Measurements from ENCODE around the gene CABP7. TPM values are rescaled to one million over a fixed set of nuclear protein-coding genes. Genes with fewer than 3 reads are reported as not detected.

Gene CABP7
- total RNA-seq, 1 experiment from 2014 or later = not detected

DNA sequence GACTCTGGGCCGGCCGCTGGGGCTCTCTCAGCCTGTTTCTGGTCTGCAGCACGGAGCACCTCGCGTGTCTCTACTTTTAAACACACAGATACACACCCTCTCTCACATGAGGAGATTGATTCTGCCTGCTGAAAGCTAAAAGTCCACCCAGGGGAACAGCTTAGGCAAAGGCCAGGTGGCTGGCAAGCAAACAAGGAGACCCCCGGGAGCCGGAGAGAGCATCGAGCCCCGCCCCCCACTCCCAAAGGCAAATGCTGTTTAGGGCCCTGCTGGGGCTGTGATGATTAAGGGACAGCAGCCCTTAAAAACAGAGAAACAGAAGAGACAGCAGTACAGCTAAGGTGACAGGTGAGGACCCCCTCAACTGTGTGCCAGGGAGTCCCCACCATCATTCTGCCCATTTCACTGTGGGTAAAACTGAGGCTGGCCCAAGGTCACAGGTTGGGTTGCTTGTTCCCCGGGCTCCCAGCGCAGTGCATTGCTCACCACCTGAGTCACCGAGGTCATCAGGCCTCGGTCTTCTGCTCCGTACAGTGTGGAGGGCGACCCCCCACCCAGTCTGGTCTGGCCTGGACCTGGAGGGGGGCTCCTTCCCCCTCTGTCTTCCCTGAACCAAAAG lies 6.8 kb downstream of the CABP7 start:
- TF ChIP-seq, protein P1, sequence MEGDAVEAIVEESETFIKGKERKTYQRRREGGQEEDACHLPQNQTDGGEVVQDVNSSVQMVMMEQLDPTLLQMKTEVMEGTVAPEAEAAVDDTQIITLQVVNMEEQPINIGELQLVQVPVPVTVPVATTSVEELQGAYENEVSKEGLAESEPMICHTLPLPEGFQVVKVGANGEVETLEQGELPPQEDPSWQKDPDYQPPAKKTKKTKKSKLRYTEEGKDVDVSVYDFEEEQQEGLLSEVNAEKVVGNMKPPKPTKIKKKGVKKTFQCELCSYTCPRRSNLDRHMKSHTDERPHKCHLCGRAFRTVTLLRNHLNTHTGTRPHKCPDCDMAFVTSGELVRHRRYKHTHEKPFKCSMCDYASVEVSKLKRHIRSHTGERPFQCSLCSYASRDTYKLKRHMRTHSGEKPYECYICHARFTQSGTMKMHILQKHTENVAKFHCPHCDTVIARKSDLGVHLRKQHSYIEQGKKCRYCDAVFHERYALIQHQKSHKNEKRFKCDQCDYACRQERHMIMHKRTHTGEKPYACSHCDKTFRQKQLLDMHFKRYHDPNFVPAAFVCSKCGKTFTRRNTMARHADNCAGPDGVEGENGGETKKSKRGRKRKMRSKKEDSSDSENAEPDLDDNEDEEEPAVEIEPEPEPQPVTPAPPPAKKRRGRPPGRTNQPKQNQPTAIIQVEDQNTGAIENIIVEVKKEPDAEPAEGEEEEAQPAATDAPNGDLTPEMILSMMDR (IDR thresholded peaks at IDR 0.05; ENCODE audit: unreplicated experiment) = no peak
- Mint-ChIP-seq H3K4me3 (ENCODE audit: low read depth, unreplicated experiment) (no peak overlapping the region), H3K9me3 (ENCODE audit: low read depth, unreplicated experiment) (no peaks in the 10 kb centered on the region), H3K27ac (ENCODE audit: unreplicated experiment) (no peak overlapping the region), H3K27me3 (ENCODE audit: unreplicated experiment) (peaks cover 25% of the 10 kb centered on the region), H3K36me3 (ENCODE audit: insufficient read depth, unreplicated experiment) (peaks cover 19% of the 10 kb centered on the region), H3K4me1 (ENCODE audit: low read depth, unreplicated experiment) (no peaks in the 10 kb centered on the region)
- DNase-seq = no peak
- CTCF ChIA-PET = no interaction called here
- intact Hi-C loops (cut with micrococcal nuclease; ENCODE audit: unreplicated experiment) = no loop called here
- BruUV-seq (replicated peaks) = no TSS peak

DNA sequence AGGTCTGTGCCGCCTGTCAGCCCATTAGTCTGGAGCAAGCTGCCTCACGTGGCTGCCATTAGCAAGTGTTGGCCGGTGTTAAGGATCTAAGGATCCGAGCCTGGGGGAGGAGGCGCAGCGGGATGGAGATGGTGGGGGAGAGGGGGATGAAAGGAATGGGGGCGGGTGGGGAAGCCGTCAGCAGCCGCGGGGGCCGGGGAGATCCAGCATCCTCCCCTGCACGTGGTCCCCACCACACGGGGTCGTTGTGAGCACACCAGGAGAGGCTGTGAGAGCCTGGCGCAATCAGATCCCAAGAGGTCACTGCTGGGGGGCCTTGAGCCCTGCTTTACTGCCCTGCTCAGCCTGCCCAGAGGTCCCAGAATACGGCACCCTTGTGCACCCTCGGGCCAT lies 7.3 kb downstream of the CABP7 start:
- DNase-seq = peak; percentile 65
- no peak overlapping the region for H3K27ac Mint-ChIP-seq (ENCODE audit: unreplicated experiment)
- CTCF ChIA-PET = no interaction called here
- no peaks in the 10 kb centered on the region for H3K9me3 Mint-ChIP-seq (ENCODE audit: low read depth, unreplicated experiment)
- no peaks in the 10 kb centered on the region for H3K4me1 Mint-ChIP-seq (ENCODE audit: low read depth, unreplicated experiment)
- TF ChIP-seq, protein P1 (IDR thresholded peaks at IDR 0.05; ENCODE audit: unreplicated experiment) = peak; percentile 37
- peaks cover 17% of the 10 kb centered on the region for H3K36me3 Mint-ChIP-seq (ENCODE audit: insufficient read depth, unreplicated experiment)
- no peak overlapping the region for H3K4me3 Mint-ChIP-seq (ENCODE audit: low read depth, unreplicated experiment)
- intact Hi-C loops (cut with micrococcal nuclease; ENCODE audit: unreplicated experiment) = no loop called here
- H3K27me3 Mint-ChIP-seq (ENCODE audit: unreplicated experiment) = peaks cover 20% of the 10 kb centered on the region
- no TSS peak for BruUV-seq (replicated peaks)

GRCh38 chr22:29729161-29729560 lies 9.4 kb downstream of the CABP7 start:
- Mint-ChIP-seq H3K27me3 (ENCODE audit: unreplicated experiment) (no peaks in the 10 kb centered on the region), H3K36me3 (ENCODE audit: insufficient read depth, unreplicated experiment) (peaks cover 10% of the 10 kb centered on the region), H3K27ac (ENCODE audit: unreplicated experiment) (no peak overlapping the region), H3K9me3 (ENCODE audit: low read depth, unreplicated experiment) (no peaks in the 10 kb centered on the region), H3K4me3 (ENCODE audit: low read depth, unreplicated experiment) (no peak overlapping the region), H3K4me1 (ENCODE audit: low read depth, unreplicated experiment) (no peaks in the 10 kb centered on the region)
- CTCF ChIA-PET = no interaction called here
- intact Hi-C loops (cut with micrococcal nuclease; ENCODE audit: unreplicated experiment) = no loop called here
- BruUV-seq (replicated peaks) = no TSS peak
- TF ChIP-seq, protein P1 (IDR thresholded peaks at IDR 0.05; ENCODE audit: unreplicated experiment) = no peak
- DNase-seq = no peak

- Mint-ChIP-seq H3K36me3 (ENCODE audit: insufficient read depth, unreplicated experiment) (peaks cover 10% of the 10 kb centered on the region), H3K4me3 (ENCODE audit: low read depth, unreplicated experiment) (no peak overlapping the region), H3K9me3 (ENCODE audit: low read depth, unreplicated experiment) (no peaks in the 10 kb centered on the region), H3K27ac (ENCODE audit: unreplicated experiment) (no peak overlapping the region), H3K27me3 (ENCODE audit: unreplicated experiment) (no peaks in the 10 kb centered on the region), H3K4me1 (ENCODE audit: low read depth, unreplicated experiment) (no peaks in the 10 kb centered on the region)
- DNase-seq = no peak
- intact Hi-C loops (cut with micrococcal nuclease; ENCODE audit: unreplicated experiment) = no loop called here
- TF ChIP-seq, protein P1 (IDR thresholded peaks at IDR 0.05; ENCODE audit: unreplicated experiment) = no peak
- CTCF ChIA-PET = interaction anchor here (0.6 kb wide), 1 partner anchor 213 kb away, joined by 5 read pairs; no protein-coding TSS in a partner anchor
- no TSS peak for BruUV-seq (replicated peaks)
These were observed 11.5 kb downstream of the CABP7 start for GRCh38 chr22:29731058-29731850.

All from Calu3 (cell line).